Naive thymus-derived CD4-positive, alpha-beta T cell (primary cell): ENCODE results near the gene UBFD1. TPM values are rescaled to one million over a fixed set of nuclear protein-coding genes. Genes with fewer than 3 reads are reported as not detected.
"Not testable (repeated sequence)": the region's sequence is repeated elsewhere in the genome, so short reads cannot be mapped to it uniquely, and the experiment has no call there.

Source experiments
- ATAC-seq: fragments of 150-1000 bp; cut with Tn5 transposase; 2 replicates; pipeline ENCODE4 v1.10.0; 2021; ENCODE audit warnings: mild to moderate bottlenecking, moderate library complexity
- CTCF ChIA-PET: fragments of 350-600 bp; sonication (Branson Sonifier 250); formaldehyde crosslinking; loops from one replicate; lab custom pipeline; 2021; ENCODE audit warnings: antibody characterized with exemption; lab: Charles Lee
- POLR2A ChIA-PET: fragments of 350-600 bp; sonication (Branson Sonifier 250); formaldehyde crosslinking; loops from one replicate; lab custom pipeline; 2021; ENCODE audit warnings: antibody characterized with exemption, inconsistent platforms; lab: Charles Lee
- DNase-seq, 9 donors: peaks; one replicate each; pipeline versions ENCODE4 v3.0.0 to v3.0.0-alpha.2; 2020 to 2022; ENCODE audit warnings: mixed read lengths in 1 of 9
- H3K27ac ChIP-seq: one replicate; pipeline ENCODE4 v1.7.0; 2013; ENCODE audit warnings: mild to moderate bottlenecking, low read depth, low read length, moderate library complexity
- H3K27me3 ChIP-seq, 2 donors: one replicate each; pipeline ENCODE4 v1.7.0; 2013; ENCODE audit warnings: low read length in 2 of 2, mild to moderate bottlenecking in 2 of 2, moderate library complexity in 2 of 2; ENCODE audit not compliant: control insufficient read depth in 2 of 2, insufficient read depth in 2 of 2
- H3K36me3 ChIP-seq, 3 experiments: 1 replicate in 2 of 3; 2 replicates in 1 of 3; pipeline ENCODE4 v1.7.0; 2013; ENCODE audit warnings: low read length in 3 of 3, mild to moderate bottlenecking in 3 of 3, moderate library complexity in 1 of 3; ENCODE audit not compliant: insufficient read depth in 3 of 3, control insufficient read depth in 2 of 3
- H3K4me1 ChIP-seq, 2 donors: one replicate each; pipeline ENCODE4 v1.7.0; 2013; ENCODE audit warnings: low read length in 2 of 2, mild to moderate bottlenecking in 2 of 2, moderate library complexity in 1 of 2; ENCODE audit not compliant: control insufficient read depth in 2 of 2, insufficient read depth in 2 of 2
- H3K4me3 ChIP-seq: 2 replicates; pipeline ENCODE4 v1.7.0; 2013; ENCODE audit warnings: mild to moderate bottlenecking, low read length
- H3K9me3 ChIP-seq, 3 experiments: 1 replicate in 2 of 3; 2 replicates in 1 of 3; pipeline ENCODE4 v1.7.0; 2013; ENCODE audit warnings: low read length in 3 of 3; ENCODE audit not compliant: control insufficient read depth in 2 of 3
- H3K27ac Mint-ChIP-seq, 9 donors: one replicate each; pipeline ENCODE4 v1.8.0; 2020 to 2022; ENCODE audit warnings: mixed read lengths in 9 of 9, mild to moderate bottlenecking in 8 of 9, moderate library complexity in 5 of 9, inconsistent platforms in 2 of 9
- H3K27me3 Mint-ChIP-seq, 5 donors: one replicate each; pipeline ENCODE4 v1.8.0; 2021 to 2022; ENCODE audit warnings: mixed read lengths in 5 of 5, mild to moderate bottlenecking in 1 of 5
- H3K36me3 Mint-ChIP-seq, 5 donors: one replicate each; pipeline ENCODE4 v1.8.0; 2020 to 2022; ENCODE audit warnings: mixed read lengths in 5 of 5, mild to moderate bottlenecking in 3 of 5, inconsistent platforms in 1 of 5
- H3K4me1 Mint-ChIP-seq, 7 donors: one replicate each; pipeline ENCODE4 v1.8.0; 2020 to 2022; ENCODE audit warnings: mixed read lengths in 7 of 7, mild to moderate bottlenecking in 3 of 7, inconsistent platforms in 1 of 7
- H3K4me3 Mint-ChIP-seq, 10 donors: one replicate each; pipeline ENCODE4 v1.8.0; 2020 to 2022; ENCODE audit warnings: mild to moderate bottlenecking in 10 of 10, mixed read lengths in 10 of 10, moderate library complexity in 6 of 10, inconsistent platforms in 2 of 10
- H3K9me3 Mint-ChIP-seq, 11 donors: one replicate each; pipeline ENCODE4 v1.8.0; 2020 to 2022; ENCODE audit warnings: mixed read lengths in 11 of 11, mild to moderate bottlenecking in 4 of 11, inconsistent platforms in 1 of 11, moderate library complexity in 1 of 11
- intact Hi-C, 2 donors: fragments of 100-400 bp; cut with micrococcal nuclease; formaldehyde crosslinking; loops; one replicate each; pipeline ENCODE4 v1.15.1; 2023
- polyA plus RNA-seq, 2 donors: library from polyadenylated mRNA; unstranded; fragments of 300-500 nt; fragmentation: Illumina TruSeq; gene quantifications; one replicate each; pipeline ENCODE4 v1.2.3, GENCODE V29; 2021
- total RNA-seq, 6 experiments: library from RNA in 5 of 6; stranded (reverse) in 5 of 6; gene quantifications; 1 replicate in 5 of 6; 2 replicates in 1 of 6; pipeline ENCODE4 v1.2.3 and lab custom pipeline; 2021 to 2026

UBFD1 gene
- total and polyA plus RNA-seq, 7 experiments from 2014 or later: 8.3 to 54.4 (median 45.9) TPM

DNA sequence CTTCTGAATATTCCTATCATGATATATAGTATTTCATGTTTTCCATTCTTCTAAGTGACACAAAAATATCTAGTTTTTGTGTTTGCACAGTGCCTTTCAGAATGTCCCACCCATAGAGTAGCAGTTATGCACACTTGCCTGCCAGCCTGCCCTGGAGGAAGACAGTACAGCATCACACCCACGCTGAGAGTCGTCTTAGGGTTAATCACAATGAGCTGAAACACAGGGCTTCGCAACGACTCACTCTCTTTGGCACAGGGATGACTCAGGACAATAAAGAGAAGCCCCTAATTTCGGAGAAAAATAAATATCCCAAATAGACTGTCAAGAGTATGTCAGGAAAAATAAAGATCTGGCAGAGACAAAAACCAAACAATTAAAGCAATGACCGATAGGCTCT, 50.2 kb downstream of the UBFD1 start:
- Histone ChIP-seq H3K4me3 (no peak overlapping the region), H3K27me3 (no peaks in the 10 kb centered on the region), H3K4me1 (no peaks in the 10 kb centered on the region), H3K27ac (no peak overlapping the region), H3K9me3 (no peaks in the 10 kb centered on the region), H3K36me3 (peaks cover 0 to 27% (median 0%) of the 10 kb centered on the region in 3 experiments)
- intact Hi-C loops: loop anchor here in 1 of 2 donors (5.0 kb wide), 1 partner anchor 35 kb away; no protein-coding TSS in a partner anchor
- peaks cover 4 to 18% (median 5%) of the 10 kb centered on the region in 5 donors for H3K36me3 Mint-ChIP-seq
- CTCF ChIA-PET: no interaction called here
- H3K9me3 Mint-ChIP-seq: no peaks in the 10 kb centered on the region
- no peaks in the 10 kb centered on the region for H3K27me3 Mint-ChIP-seq
- ATAC-seq (no peak), DNase-seq (no peak)
- POLR2A ChIA-PET: interaction anchor here (0.7 kb wide), 1 partner anchor 11 kb away, joined by 3 read pairs; no protein-coding TSS in a partner anchor
- no peak overlapping the region for H3K4me3 Mint-ChIP-seq
- peaks cover 0 to 2% (median 0%) of the 10 kb centered on the region in 7 donors for H3K4me1 Mint-ChIP-seq
- no peak overlapping the region for H3K27ac Mint-ChIP-seq

DNA sequence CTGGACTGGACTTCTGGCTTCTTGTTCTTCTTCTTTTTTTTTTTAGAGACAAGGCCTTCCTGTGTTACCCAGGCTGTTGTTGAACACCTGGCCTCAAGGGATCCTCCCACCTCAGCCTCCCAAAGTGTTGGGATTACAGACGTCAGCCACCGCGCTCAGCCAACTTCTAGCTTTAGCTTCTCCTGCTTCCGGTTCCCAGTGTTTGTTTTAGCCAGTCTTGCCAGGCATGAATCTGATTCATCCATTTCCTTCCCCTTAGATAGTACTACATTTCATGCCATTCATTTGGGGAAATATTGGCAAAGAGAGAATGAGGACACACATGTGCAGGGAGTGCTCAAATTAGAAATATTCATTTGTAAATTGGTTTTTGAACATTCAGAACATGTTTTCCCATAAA, 50.7 kb downstream of the UBFD1 start:
- H3K4me3 Mint-ChIP-seq: no peak overlapping the region
- Histone ChIP-seq H3K9me3 (no peaks in the 10 kb centered on the region), H3K4me1 (no peaks in the 10 kb centered on the region), H3K4me3 (no peak overlapping the region), H3K27ac (no peak overlapping the region), H3K27me3 (no peaks in the 10 kb centered on the region), H3K36me3 (peaks cover 0 to 29% (median 0%) of the 10 kb centered on the region in 3 experiments)
- H3K36me3 Mint-ChIP-seq: peaks cover 4 to 17% (median 5%) of the 10 kb centered on the region in 5 donors
- no peaks in the 10 kb centered on the region for H3K9me3 Mint-ChIP-seq
- no peak for ATAC-seq
- no peak for DNase-seq
- no peaks in the 10 kb centered on the region for H3K27me3 Mint-ChIP-seq
- peaks cover 0 to 2% (median 0%) of the 10 kb centered on the region in 7 donors for H3K4me1 Mint-ChIP-seq
- ChIA-PET CTCF (no interaction called here), POLR2A (no interaction called here)
- peak overlapping the region in 1 of 9 donors; percentile 60 for H3K27ac Mint-ChIP-seq
- intact Hi-C loops: loop anchor here in 1 of 2 donors (5.0 kb wide), 1 partner anchor 36 kb away; no protein-coding TSS in a partner anchor

DNA sequence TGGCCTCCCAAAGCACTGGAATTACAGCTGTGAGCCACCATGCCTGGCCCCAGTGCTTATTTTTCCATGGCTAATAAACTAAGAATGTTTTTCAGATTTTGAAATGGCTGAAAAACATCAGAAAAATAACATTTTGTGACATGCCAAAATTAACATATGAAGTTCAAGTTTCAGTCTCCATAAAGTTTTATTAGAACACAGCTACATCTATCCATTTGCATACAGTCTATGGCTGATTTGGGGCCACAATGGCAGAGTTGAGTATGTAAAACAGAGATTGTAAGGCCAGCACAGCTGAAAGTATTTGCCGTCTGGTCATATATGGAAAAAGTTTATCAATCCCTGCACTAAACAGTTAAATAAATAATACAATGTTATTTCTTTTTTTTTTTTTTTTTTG, 52.4 kb downstream of the UBFD1 start:
- intact Hi-C loops: loop anchor here in 1 of 2 donors (5.0 kb wide), 1 partner anchor 38 kb away; no protein-coding TSS in a partner anchor
- Mint-ChIP-seq H3K27ac (no peak overlapping the region), H3K9me3 (no peaks in the 10 kb centered on the region), H3K4me1 (no peaks in the 10 kb centered on the region), H3K36me3 (peaks cover 4 to 14% (median 8%) of the 10 kb centered on the region in 5 donors), H3K27me3 (no peaks in the 10 kb centered on the region), H3K4me3 (no peak overlapping the region)
- ChIA-PET CTCF (no interaction called here), POLR2A (interaction anchor here (0.6 to 0.7 kb wide), 2 partner anchors 9 to 130 kb away, joined by 3 read pairs; no protein-coding TSS in a partner anchor)
- no peak for DNase-seq
- Histone ChIP-seq H3K27ac (no peak overlapping the region), H3K4me3 (no peak overlapping the region), H3K4me1 (no peaks in the 10 kb centered on the region), H3K27me3 (no peaks in the 10 kb centered on the region), H3K9me3 (no peaks in the 10 kb centered on the region), H3K36me3 (peaks cover 0 to 24% (median 0%) of the 10 kb centered on the region in 3 experiments)
- ATAC-seq: no peak

DNA sequence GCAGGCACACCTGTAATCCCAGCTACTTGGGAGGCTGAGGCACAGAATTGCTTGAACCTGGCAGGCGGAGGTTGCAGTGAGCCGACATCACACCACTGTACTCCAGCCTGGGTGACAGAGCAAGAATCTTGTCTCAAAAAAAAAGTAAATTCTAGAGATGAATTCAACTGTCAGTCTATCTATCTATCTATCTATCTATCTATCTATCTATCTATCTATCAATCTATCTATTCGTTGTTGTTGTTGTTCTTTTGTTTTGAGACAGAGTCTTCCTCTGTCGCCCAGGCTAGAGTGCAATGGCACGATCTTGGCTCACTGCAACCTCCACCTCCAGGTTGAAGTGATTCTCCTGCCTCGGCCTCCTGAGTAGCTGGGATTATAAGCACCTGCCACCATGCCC, 53.4 kb downstream of the UBFD1 start:
- CTCF ChIA-PET, H3K27me3 ChIP-seq, H3K4me3 Mint-ChIP-seq, ATAC-seq, H3K27ac ChIP-seq, H3K27me3 Mint-ChIP-seq, H3K9me3 ChIP-seq, intact Hi-C loops, POLR2A ChIA-PET, H3K4me1 Mint-ChIP-seq, H3K4me3 ChIP-seq, H3K27ac Mint-ChIP-seq, DNase-seq, H3K4me1 ChIP-seq, H3K9me3 Mint-ChIP-seq: not testable (repeated sequence)
- peaks cover 4 to 15% (median 9%) of the 10 kb centered on the region in 5 donors for H3K36me3 Mint-ChIP-seq
- H3K36me3 ChIP-seq: peaks cover 0 to 24% (median 0%) of the 10 kb centered on the region in 3 experiments

DNA sequence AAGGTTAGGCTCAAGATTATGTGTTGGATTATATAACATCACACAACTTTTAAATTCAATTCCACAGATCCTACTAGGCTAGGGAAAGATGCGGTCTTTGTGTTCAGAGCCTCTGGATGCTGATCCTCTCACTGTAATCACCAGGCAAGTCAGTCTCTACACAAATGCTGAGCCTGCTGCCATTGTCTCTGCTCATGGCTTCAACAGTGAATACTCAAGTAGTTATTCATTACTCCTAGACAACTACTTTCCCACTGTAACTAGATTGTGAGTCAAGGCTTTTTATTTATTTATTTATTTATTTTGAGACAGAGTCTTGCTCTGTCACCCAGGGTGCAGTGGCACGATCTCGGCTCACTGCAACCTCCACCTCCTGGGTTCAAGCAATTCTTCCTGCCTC, 54.4 kb downstream of the UBFD1 start:
- H3K36me3 ChIP-seq: peaks cover 0 to 25% (median 0%) of the 10 kb centered on the region in 3 experiments
- no peaks in the 10 kb centered on the region for H3K27me3 ChIP-seq
- ChIA-PET POLR2A (no interaction called here), CTCF (interaction anchor here (0.6 kb wide), 1 partner anchor 73 kb away, joined by 3 read pairs; no protein-coding TSS in a partner anchor)
- no peak for ATAC-seq
- intact Hi-C loops: no loop called here
- no peaks in the 10 kb centered on the region for H3K4me1 ChIP-seq
- Mint-ChIP-seq H3K4me1 (no peaks in the 10 kb centered on the region), H3K27ac (no peak overlapping the region), H3K27me3 (no peaks in the 10 kb centered on the region), H3K36me3 (peaks cover 4 to 21% (median 13%) of the 10 kb centered on the region in 5 donors), H3K9me3 (no peaks in the 10 kb centered on the region), H3K4me3 (no peak overlapping the region)
- no peak overlapping the region for H3K4me3 ChIP-seq
- DNase-seq: no peak
- no peak overlapping the region for H3K27ac ChIP-seq
- H3K9me3 ChIP-seq: no peaks in the 10 kb centered on the region

DNA sequence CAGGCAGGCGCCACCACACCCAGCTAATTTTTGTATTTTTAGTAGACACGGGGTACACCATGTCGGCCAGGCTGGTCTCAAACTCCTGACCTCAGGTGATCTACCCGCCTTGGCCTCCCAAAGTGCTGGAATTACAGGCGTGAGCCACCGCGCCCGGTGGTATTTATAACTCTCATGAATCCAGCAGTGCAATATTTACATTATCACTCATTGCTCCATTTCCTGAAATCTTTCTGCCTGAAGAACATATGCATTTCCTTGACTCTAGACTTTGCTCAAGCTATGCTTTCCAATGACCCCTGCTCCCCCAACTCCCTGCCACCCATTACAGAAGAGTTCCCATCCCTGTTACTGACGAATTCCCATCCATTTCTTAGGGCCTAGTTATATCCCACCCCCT, 58.3 kb downstream of the UBFD1 start:
- Mint-ChIP-seq H3K9me3 (no peaks in the 10 kb centered on the region), H3K4me3 (no peak overlapping the region), H3K4me1 (no peaks in the 10 kb centered on the region), H3K36me3 (peaks cover 0 to 30% (median 18%) of the 10 kb centered on the region in 5 donors), H3K27me3 (no peaks in the 10 kb centered on the region), H3K27ac (peak overlapping the region in 1 of 9 donors; percentile 37)
- POLR2A ChIA-PET: interaction anchor here (0.5 kb wide), 1 partner anchor 126 kb away, joined by 4 read pairs; no protein-coding TSS in a partner anchor
- CTCF ChIA-PET: no interaction called here
- no peak for ATAC-seq
- Histone ChIP-seq H3K27ac (no peak overlapping the region), H3K4me3 (no peak overlapping the region), H3K36me3 (peaks cover 0 to 45% (median 4%) of the 10 kb centered on the region in 3 experiments), H3K9me3 (no peaks in the 10 kb centered on the region), H3K4me1 (no peaks in the 10 kb centered on the region), H3K27me3 (no peaks in the 10 kb centered on the region)
- DNase-seq: no peak
- intact Hi-C loops: no loop called here
